ENCODE data around the gene KCNG2.
"Not testable (repeated sequence)": the region's sequence is repeated elsewhere in the genome, so short reads cannot be mapped to it uniquely, and the experiment has no call there.

KCNG2 gene

DNA sequence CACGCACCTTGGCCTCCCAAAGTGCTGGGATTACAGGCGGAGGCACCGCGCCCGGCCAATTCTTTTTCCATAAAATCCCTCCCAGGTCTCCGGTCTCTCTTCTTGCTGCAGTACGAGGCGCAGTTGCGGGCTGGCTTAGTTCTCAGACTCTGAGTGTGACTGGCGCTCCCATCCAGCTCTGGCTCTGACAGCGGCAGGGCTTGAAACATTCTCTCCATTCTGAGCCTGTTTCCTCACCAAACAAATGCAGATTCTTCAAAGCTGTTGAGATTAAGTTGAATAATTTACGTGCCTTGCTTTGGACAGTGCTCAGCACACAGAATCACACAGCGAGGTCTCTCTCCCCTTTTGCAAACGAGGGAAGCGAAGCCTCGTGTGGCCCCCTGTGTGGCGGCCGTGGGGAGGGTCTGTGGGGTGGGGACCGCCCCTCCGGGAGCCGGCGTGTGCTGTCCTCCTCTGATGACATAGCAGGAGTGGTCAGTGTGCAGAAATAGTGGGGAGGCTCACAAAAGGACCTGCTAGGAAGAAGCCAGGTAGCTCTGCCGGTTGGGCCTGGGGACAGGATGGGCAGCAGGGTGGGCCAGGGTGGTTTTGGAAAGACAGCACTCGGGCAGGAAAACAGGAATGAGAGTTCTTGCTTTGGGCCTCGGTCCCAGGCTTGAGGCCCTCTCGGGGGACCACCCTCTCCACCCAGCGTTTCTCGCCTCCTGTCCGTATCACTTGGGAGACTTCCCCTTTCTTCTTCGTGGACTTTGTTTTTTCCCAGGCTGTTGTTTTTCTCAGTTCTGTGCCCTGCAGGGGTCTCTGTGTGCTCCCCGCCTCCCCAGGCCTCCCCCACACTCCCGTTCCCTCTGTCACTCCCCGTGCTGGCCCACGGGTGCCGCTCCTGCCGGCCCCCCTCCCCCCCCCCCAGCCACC, 75.0 kb downstream of the KCNG2 start:
- DNase-seq, result peak; percentile 27

DNA sequence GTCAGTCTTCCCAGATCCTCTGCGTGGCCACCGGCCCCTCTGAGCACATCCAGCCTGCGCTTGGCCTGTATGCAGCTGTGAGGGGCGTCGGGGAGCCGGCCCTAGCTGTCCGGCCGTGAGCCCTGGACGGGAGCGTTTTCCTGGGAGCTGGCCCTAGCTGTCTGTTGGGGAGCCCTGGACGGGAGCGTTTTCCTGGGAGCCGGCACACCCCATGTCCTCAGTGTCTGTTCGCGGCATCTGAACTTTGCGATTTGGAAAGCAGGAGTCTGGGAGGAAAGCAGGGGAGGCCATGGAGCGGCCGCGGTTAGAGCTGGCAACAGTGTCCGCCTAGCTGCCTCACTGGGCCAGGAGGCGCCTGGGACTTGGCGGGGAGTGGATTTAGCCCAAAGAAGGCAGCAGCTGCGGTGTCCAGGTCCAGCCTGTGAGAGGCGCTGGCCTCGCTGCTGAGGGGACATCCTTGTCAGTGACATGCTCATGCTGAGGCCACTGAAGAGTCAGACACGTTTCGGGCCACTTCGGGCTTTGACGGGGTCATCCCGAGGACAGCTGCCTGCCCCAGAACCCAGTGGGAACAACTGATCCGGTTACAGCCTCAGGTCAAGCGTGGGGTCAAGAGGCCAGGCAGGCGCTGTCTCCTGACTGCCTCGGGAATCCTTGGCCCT, 75.8 kb downstream of the KCNG2 start:
- DNase-seq, result no peak

DNA sequence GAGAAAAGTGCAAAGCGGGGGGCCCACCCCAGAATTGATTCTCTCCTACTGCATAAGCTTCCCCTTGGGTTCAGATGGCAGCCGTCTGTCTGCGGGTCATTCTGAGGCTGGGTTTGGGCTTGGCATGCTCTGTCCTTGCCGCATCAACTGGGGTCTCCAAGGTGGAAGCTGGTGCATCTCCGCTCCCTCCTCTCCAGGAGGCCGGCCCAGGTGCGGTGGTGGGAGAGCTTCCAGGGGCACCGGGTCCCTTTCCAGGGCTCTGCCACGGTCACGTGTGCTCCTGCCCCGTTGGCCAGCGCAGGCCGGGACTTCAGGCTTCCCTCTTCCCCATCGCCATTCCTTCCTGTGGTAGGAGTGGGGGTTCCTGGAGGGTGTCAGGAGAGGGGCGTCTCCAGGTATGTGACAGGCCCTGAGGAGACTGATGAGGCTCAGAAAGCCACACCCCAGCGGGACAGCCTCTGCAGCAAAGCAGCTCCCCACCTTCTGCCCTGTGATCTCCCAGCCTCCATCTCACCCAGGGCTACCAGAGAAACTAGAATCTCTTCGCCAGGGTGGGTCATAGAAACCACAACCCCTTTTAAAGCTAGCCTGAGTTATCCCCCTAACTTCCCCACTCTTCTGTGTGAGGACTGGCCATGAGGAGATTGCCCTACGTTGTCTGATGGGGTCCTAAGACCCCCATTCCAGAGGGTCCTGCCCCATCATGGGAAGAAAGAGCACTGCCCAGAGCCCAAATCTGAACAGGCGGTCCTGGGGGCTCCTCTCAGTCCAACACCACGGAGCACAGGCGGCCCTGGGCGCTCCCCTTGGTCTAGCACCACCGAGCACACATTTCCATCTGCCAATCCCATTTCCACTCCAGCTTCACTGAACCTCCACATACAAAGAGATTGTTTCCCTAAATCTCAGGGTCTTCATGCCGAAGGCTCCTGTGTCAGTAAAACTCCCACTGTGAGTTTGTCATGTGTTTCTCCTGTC, 77.1 kb downstream of the KCNG2 start:
- no peak for DNase-seq

DNA sequence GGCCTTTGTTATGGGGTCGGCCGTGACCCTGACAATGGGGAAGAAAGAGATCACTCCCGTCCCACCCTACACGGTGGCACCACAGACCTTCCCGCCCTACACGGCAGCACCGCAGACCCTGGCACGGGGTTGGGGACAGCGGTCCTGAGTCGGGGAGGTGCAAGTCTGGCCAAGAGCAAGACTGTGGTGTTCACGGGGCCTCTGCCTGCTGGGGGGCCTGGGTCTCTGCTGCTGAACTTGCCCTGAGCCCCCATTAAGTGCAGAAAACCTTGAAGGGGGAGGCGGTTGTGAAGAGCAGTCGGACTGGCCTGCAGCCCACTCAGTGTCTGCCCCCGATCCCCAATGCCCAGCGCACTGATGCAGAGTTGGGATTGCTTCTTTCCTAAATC, 77.8 kb downstream of the KCNG2 start:
- no peak for DNase-seq

DNA sequence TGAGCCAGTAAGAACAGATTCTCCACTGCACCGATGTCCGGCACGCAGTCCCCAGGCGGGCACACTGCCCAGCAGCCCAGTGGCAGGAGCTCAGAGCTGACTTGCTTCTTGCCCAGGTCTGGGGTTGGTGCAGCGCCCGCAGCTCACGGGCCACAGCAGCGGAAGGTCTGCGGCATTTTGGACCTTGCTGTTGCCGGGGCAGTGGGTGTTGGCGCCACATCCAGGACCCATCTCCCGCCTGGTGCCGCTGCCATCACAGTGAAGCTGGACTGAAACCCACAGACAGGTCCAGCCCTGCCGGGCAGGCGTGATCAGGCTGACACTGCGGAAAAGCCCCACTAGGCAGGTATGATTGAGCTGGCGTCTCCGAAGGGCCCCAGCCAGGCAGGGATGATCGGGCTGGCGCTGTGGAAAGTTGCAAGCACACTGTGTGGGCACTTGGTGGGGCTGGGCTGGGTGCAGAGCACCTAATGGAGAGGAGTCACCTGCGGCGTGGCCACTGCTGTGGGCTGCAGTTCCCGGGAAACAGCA, 78.3 kb downstream of the KCNG2 start:
- no peak for DNase-seq

DNA sequence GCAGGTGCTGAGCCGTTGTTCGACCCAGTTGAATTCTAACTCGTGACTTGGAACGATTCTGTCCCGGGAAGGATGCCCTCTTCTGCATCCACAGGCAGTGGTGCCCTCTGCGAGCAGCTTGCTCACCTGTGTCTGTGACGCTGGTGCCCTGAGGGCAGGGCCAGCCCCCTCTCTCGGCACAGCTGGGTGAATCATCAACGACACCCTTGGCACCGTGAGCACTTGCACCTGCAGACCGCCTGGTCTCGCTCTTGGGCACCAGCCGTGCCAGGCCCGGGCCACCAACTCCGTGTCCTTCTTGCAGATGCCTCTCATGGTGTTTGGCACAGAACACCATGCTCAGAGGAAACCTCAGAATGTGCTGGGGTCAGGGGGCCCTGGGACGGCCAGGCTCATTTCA, 78.8 kb downstream of the KCNG2 start:
- no peak for DNase-seq

DNA sequence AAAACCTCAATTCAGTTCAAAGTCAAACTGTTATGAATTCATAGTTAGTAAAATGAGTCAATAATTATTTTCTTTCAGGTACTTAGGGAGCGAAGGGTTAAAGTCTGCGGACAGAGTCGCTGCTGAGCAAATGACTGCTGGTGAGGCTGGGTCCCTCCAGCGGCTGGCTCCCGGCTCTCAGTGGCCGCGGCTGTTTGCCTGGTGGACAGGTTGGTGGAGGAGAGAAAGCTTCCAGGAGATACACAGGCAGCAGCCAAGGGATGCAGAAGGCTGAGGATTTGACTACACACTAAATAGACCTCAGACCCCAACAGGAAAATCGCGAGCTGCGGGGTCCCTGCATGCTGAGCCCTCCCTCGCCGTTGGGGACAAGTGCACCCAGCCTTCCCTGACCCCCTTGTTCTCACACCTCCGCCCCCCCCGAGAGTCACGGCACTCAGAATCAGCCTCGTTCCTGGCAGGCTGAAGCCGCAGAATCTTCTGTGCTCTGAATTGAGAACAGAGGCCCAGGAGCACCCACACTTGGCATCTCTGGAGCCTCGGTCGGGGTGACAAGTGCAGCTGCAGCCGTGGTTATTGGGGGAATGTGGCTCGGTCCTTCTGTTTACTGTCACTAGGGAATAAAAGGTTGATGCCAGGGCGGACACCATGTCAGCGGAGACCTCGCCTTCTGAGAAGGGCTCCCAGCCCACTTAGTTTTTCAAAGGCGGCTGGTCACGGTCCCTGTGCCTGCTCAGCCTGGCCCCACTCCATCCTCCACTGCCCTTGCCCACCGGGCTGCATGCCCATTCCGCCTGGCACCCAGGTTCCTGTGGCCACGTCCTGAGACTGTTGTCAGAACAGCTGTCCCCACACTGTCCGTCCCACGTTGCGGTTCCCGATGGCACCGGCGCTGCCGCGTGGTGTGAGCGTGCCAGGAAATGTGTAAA, 79.7 kb downstream of the KCNG2 start:
- DNase-seq, result no peak

DNA sequence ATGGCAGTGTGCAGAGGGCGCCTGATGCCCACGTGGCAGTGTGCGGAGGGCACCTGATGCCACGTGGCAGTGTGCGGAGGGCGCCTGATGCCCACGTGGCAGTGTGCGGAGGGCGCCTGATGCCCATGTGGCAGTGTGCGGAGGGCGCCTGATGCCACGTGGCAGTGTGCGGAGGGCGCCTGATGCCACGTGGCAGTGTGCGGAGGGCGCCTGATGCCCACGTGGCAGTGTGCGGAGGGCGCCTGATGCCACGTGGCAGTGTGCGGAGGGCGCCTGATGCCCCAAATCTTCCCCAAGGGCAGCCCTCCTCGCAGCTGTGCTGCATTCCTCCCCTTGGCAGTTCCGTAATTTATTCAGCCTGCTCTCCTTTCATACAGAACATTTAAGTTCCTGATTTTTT, 80.5 kb downstream of the KCNG2 start:
- not testable (repeated sequence) for DNase-seq

DNA sequence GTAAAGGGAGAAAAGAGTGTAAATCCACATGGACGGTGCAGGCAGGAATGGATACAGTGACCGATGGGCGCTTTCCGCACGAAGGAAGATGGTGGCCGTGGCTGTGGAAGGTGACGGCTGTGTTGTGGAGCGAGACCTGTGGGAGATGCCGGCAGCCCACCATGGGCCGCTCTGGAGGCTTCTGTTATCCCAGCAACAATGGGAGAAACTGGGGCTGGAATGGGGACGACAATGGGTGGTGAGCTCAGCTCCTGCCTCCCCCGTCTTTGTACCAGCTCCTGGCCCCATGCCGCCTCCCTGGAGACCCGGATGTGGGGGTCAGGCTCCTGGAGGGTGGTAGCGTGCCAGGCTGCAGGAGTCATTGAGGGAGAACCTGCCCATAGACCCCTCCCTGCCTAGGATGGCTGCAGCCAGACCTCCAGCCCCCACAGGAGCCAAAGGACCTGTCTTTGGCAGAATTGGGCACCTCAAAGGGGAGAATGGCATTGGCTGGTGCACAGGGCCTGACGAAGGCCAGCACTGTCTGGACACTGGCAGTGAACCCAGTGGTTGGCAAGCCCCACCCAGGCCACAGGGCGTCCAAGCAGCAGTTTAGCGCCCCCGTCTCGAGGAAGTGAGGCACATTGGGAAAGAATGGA, 81.1 kb downstream of the KCNG2 start:
- DNase-seq, result no peak

DNA sequence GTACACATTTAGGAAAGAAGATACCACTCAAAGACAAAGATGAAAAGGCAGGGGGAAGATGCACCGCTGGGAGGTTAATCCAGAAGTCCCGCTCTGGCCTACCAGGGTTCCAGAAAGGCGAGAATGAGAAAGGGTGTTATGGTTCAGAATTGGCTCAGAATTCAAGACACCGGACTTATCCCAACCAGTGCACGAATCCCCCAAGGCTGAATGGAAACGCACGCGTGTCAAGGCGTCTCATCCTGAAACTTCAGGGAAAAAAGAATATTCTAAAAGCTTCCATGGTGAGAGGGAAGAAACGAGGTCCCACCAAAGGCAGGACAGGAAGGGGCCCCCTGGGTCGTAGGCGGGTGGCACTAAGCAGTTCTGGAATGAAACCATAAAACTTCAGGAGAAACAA, 81.8 kb downstream of the KCNG2 start:
- no peak for DNase-seq

DNA sequence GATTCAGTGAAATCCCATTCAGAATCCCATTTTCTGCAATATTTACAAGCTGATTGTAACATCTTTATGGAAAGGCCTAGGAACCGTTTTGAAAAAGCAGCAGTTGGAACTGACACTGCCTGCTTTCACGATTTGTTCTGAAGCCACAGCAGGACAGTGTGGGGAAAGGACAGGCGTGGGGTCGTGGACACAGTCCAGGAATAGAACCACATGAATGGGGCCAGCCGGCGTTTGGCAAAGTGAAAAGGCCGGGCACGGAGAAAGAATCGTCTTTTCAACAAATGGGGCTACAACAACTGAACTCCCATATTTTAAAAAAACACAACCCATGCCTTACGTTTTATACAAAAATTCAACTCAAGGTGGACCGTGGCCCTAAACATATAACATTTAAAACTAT, 84.0 kb downstream of the KCNG2 start:
- DNase-seq, result no peak

DNA sequence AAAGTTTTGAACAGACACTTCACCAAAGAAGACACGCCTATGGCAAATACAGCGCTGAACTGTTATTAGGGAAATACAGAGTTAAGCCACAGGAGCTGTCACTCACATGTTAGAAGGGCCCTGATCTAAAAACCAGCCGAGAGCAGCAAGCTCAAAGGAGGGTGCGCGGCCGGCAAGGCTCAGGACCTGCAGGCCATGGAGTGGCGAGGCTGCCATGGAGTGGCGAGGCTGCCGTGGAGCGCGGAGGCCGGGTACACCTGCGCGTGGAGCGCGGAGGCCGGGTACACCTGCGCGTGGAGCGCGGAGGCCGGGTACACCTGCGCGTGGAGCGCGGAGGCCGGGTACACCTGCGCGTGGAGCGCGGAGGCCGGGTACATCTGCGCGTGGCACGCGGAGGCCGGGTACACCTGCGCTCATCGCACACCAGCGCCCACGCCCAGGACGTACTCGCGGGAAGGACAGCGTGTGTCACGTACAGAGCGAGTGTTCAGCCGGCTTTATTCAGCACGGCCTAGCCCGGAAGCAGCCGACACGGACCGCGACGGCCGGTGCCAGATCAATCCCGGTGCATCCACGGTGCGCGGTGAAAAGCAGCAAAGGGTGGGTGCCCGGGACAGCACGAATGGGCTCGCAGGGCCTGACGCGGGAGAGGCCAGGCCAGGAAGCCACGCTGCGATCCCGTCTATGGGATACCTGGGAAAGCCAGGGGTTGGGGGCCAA, 84.9 kb downstream of the KCNG2 start:
- no peak for DNase-seq

DNA sequence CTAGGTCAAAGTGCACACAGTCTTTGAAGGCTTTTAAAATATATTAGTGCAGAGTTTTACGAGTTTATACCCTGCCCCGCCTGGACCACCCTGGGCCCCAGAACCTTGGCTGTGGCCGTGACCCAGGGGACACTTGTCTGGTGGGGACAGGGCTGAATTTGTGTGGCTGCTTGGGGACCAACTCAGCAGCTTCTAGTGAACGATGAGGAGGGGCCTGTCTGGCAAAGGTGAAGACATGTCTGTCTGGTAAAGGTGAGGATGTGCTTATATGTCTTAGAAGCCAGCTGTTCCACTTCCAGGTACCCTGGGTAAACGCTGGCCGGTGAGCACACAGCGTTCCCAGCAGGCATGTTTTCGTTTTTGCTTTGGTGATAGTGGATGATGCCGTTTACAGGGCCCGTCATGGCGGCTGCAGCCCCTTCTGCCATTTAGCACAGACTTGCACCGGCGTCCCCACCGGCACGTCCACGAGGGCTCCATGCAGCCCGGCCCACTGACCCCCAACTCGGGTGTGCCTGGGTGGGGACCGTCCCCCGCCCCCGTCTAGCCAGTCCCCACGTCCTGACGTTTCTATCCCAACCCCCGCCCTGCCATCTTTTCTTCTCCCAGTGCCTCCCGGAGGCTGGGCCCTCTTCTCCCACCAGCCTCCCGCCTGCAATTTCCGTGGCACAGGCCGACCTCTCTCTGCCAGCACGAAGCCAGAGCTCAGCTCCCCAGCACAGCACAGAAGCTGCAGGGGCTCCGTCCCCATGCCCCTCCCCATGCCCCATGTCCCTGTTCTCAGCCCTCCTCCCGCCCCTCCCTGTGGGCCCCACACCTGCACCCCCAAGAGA, 85.9 kb downstream of the KCNG2 start:
- no peak for DNase-seq

DNA sequence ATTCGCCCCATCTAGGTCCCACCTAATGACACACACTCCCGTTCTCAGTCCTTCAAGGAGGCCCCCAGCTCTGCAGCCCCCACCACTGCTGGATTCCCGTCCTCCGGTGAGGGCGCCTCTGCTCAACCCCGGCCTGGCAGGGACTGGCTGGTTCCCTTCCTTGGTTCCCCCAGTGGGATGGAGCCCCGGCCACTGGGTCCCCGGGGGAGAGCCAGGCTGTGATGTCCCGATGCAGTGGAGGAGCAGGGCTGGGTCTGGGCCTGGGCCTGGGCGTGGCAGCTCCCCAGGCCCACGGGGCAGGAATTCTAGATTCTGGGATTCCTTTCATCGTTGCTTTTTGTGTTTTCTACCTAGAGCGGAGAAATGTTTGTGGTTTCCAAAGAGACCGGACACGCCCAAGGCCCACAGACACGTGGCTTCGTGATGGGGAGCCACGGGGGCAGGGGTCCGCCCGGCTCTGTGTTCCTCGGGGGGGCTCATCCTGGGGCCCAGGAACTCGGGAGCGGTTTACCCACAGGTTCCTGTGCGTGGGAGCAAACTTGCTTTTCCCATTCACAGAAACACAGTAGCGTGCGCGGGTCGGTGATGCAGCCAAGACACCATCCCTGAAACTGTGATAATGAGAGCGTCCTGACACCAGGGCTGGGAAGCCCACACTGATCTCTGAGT, 86.7 kb downstream of the KCNG2 start:
- no peak for DNase-seq

DNA sequence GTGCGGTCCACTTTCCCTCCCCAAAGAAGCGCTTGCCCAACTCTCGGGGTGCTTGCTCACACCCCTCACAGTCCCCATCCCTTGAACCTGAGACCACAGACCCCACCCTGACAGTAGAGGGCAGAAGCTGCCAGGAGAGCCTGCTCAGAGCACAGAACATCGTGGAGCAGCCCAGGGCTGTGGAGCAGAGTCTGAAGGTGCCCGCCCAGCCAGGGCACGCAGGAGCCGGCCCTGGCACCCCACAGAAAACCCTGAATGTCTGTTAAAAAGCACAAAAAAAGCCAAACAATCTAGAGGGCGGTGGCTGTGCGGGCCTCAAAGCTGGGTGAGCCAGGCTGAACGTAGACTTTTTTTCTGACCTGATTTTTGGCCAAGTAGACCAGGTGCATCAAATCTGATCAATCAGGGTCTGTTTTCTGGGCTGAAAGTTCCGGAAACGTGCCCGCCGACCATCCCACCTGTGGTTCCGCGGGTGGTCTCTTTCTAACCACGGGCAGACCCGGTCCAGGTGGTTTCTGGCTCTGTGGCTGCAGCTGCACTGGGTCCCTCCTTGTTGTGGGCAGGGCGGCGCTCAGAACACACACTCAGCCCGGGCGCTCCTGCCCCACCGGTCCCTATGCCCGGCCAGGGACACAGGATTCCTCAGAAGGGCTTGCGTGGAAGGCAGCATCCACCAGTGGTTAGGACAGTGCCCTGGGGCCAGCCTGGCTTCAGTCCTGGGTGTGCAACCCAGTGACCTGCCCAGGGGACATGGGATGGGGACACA, 87.4 kb downstream of the KCNG2 start:
- peak; percentile 16 for DNase-seq

DNA sequence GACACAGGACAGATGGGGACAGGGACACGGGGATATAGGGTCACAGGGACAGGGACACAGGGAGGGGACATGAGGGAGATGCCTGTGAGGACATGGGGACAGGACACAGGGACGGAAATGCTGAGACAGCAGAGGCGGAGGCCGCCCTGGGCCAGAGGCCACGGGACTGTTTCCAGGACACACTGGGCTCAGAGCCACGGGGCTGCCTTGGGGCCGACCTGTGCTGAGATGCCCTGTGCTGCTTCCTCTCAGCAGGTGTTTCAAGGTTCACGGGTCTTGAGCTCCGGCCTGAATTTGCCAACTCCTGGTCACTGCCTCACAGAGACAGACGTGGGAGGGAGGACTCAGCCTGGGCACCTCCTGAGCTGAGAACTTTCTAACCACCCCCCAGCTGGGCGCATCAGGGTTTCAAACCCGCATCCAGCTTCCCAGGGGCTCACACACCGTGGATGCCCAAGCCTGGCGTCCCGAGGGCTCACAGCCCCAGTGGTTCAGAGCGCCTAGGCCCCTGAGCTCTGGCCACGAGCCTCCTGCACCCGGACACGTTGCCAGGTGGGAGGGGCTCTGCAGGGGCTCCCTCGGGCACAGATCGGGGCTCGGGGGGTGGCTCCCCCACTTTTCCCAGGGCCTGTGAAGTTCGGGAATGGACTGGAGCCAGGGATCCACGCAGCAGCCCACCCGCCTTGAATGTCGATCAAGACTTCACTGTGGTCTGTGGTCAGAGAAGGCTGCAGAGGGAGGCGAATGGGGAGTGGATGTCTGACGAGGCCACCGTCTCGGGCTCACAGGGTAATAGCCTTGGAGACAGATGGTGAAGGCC, 89.7 kb downstream of the KCNG2 start:
- no peak for DNase-seq

DNA sequence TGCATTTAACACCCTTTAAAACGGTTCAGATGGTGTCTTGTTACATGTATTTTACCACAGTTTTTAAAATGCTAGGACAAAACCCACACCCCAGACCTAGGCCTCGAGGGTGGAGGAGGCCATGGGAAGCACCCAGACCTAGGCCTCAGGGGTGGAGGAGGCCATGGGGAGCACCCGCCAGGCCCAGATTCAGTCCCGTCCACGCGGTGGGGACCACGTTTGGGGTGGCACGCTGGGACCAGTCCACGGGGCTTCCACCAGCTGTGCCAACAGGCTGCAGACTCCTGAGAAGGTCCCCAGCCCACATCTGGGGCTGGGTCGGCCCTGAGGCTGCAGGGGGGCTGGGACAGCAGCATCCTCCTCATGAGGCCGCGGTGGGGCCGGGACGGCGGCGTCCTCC, 90.3 kb downstream of the KCNG2 start:
- no peak for DNase-seq
